ENCODE data around the gene NPRL2. TPM values are rescaled to one million over a fixed set of nuclear protein-coding genes. Genes with fewer than 3 reads are reported as not detected.

The NPRL2 gene
- total and polyA plus RNA-seq, 9 of the 15 experiments (the other 6 are each of a cell fraction or from before 2014, with no cell fraction given) = 17.4 to 40.4 (median 24.4) TPM

GRCh38 chr3:50324351-50325112, 26.0 kb downstream of the NPRL2 start (continued):
- no peak for TF ChIP-seq FOXJ3 (CRISPR knock-in tag; IDR thresholded peaks at IDR 0.05)
- no peak for TF ChIP-seq ZNF318 (IDR thresholded peaks at IDR 0.05; ENCODE audit: borderline replicate concordance in 1 of 2, low read depth in 1 of 2)
- TF ChIP-seq ARNT (IDR thresholded peaks at IDR 0.05) = no peak
- TF ChIP-seq IRF2 (CRISPR knock-in tag; IDR thresholded peaks at IDR 0.05) = no peak
- TF ChIP-seq RUNX1 (IDR thresholded peaks at IDR 0.05; ENCODE audit: low read depth) = no peak
- TF ChIP-seq HDAC1 (IDR thresholded peaks at IDR 0.05) = 0 out of 4 replicates have a peak, but pooled peaks of 1 of the 2 experiments have one; percentile 24
- TF ChIP-seq ZBTB7A (IDR thresholded peaks at IDR 0.05; ENCODE audit: borderline replicate concordance, control insufficient read depth, low read depth, low read length) = peak; percentile 77
- TF ChIP-seq ZNF277 (CRISPR knock-in tag; IDR thresholded peaks at IDR 0.05; ENCODE audit: borderline replicate concordance) = no peak
- TF ChIP-seq ZNF639 (CRISPR knock-in tag; conservative IDR thresholded peaks at IDR 0.05 in 1 of 2, IDR thresholded peaks at IDR 0.05 in 1 of 2) = no peak
- TF ChIP-seq PTBP1 (IDR thresholded peaks at IDR 0.05; ENCODE audit: low read depth, low read length) = no peak
- no peak for TF ChIP-seq E2F1 (CRISPR knock-in tag; IDR thresholded peaks at IDR 0.05)
- no peak for TF ChIP-seq U2AF2 (optimal IDR thresholded peaks at IDR 0.05; ENCODE audit: low read depth, low read length)
- TF ChIP-seq YY1 (IDR thresholded peaks at IDR 0.05; ENCODE audit: borderline replicate concordance in 1 of 3, control insufficient read depth in 1 of 3, extremely low read depth in 1 of 3, insufficient read depth in 3 of 3, insufficient read length in 1 of 3, insufficient replicate concordance in 2 of 3, low read depth in 1 of 3, low read length in 2 of 3) = no peak

Data from K562 (cell line).